HG02981 (cell line): ENCODE measurements around the gene AMIGO3.

Experiments used
- ATAC-seq: cut with Tn5 transposase; IDR thresholded peaks from one replicate; pipeline ENCODE4 v1.9.1; 2021; ENCODE audit warnings: mild to moderate bottlenecking, moderate library complexity; ENCODE audit not compliant: unreplicated experiment

AMIGO3 gene

DNA sequence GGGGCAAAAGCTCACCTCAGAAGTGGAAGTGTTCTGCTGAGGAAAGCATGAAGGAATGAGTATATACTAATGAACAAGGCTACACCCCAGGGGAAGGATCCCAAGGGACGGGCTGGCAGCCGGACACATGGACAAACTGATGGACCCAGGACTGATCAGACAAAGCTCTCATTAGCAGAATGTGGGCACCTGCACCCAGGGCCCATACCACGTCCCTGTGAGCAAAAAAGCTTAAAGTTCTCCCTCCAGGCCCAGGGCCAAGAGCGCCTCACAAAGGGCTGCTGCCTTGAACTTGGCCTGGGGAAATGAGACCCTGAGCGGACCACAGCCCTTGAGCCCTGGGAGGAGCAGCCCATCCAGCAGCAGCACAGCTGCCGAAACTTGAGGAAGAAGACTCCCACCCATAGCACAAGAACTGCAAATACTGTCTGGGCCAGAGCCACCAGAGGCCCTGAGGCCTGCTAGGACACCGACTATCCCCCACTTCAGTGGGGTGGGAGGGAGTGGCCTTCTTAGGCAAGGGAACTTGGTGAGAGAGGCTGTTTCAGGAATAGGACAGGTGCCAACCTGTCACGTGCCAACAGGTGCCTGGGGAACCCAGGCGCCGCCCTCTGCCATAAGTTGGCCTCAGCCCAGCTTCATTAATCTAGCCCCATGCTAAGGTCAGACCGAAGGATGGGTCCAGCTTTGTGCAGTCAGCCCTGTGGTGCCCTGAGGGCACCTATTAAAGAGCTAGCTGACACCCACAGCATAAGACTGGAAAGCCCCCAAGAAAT lies 6.6 kb upstream of the AMIGO3 start:
- no peak for ATAC-seq

DNA sequence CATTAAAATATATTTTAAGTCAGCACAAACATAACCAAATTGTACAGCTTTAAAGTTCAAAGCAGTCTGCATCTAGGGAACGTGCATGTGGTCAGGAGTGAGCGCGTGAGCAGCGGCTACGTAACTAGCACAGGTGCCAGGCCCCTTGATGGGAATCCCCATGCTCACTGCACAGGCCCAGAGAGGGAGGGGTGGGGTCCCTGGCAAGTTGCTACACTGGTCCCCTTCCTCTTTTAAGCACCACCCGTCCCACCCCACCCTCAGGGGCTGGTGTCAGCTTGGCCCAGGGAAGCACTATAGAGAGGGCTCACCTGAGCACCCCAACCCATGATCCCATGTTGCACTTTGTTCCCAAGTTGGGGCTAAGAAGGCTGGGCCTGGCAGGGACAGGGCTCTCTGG lies 5.1 kb upstream of the AMIGO3 start:
- ATAC-seq, result no peak

DNA sequence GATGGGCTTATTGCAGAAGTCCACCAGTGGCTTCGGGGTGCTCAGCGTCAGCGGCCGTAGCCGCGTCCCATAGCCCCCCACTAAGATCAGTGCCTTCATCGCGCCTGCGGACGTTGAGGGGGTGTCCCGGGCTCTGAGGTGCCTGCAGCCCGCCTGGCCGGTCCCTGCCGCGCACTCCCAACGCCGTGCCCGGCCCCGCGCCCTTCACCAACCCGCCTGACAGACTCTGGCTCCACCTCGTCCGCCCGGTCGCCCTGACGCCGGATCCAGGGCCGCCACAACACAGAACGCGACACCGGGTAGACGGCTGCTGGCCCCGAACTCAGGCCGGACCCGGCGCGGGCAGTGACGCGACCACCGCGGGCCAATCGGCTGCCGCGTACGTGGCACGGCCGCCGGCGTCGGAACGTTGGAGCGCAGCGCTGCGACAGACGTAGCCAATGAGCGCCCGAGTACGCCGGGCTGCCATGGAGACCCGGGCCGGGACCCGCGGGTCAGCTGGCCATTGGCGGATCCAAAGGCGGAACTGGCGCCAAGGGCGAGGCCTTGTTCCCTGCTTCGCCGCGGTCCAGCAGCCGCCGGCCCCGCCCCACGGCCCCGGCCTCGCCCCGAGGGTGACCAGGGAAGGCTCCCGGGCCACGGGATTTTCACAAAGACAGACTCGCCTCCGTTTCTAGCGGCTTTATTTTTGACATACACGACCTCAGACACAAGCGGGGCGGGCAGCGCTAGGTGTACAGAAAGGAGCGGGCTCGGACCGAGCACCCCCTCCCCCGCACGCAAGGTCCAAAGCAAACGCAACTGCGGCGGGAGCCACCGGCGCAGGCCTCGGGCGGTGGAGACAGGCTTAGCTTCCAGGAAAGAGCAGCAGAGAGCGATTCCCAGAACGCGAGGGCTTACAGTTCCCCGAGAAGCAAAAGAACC lies 4.4 kb upstream of the AMIGO3 start, which contains the start of gene GMPPB:
TSS of gene GMPPB (minus strand) at position 324 of the 924 bp plus-strand sequence. CDS start at position 99, 225 bp downstream.
- ATAC-seq, result peak; percentile 72

DNA sequence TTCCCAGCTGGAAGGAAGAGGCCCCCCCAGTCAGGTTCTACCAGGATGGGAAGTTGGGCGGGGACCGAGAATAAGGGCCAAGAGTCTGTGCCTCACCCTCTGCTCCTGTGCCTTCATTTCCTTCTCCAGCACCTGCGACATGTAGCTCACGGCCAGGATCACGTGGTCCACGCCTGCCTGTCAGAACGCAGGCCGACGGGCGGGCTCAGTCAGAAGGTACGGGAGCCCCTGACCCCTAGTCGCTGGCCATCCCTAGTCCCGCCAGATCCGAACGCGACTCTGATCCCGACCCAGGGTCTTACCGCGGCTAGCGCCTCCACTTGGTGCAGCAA lies 3.8 kb upstream of the AMIGO3 start:
- ATAC-seq, result no peak

DNA sequence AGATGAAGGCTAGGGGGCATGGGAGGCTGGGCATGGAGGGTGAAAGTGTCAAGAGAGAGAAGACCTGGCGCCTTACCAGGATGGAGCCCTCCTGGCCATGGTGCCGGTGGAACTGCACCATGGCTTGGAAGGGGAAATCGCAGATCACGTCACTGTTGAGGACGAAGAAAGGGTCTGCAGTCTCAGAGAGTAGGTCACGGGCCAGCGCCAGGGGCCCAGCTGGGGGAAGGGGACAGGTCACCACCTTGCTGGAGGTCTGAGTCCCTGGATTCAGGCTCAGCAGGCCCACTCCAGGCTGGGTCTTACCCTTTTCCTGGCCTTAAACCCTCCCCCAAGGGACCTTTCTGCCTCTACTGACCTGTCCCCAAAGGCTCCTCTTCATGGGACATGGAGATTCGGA lies 3.4 kb upstream of the AMIGO3 start:
- ATAC-seq, result no peak

DNA sequence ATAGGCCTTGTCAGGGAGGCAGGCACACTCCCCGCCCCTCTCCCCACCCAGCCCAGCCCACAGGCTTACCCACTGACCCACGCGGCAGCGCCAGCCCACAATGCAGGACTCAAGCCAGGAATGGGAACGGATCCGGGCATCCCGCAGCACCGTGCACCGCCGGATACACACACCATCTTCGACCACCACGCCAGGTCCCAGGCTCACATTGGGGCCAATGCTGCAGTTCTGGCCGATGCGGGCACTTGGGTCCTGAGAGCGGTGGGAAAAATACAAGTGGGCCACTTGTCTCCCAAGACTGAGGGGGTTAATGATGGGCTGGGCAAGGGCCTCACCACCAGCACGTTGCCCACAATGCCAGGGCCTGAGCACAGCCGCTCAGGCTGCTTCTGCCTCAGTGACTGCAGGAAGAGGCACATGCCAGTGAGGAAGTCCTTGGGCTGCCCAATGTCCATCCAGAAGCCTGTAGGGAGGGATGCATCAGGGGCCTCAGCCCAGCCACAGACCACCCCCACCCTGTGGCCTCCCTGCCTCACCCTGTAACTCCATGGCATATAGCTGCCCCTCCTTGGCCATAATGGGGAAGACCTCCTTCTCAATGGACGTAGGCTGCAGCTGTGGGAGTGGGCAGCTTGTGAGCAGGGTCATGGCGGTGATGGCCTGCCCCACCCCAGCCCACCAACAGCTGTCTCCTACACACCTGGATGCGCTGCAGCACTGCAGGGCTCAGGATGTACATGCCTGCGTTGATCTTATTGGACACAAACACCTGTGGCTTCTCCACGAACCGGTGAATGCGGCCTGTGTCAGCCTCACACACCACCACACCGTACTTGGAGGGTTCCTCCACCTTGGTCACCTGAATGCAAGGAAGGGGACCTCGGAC lies 2.7 kb upstream of the AMIGO3 start:
- ATAC-seq, result no peak

DNA sequence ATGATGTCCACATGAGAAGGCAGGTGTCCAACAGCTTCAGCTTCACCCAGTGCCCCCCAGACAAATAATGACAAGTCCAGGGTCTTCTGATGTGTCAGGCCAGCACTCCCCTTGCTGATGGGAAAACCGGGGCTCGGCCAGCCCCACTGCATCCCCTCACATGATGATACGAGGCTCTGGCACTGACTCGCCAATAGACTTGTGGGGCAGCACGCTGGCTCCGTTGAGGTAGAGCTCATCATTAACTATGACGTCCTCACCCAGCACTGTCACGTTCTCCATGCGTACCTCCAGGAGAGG lies 2.1 kb upstream of the AMIGO3 start:
- no peak for ATAC-seq

DNA sequence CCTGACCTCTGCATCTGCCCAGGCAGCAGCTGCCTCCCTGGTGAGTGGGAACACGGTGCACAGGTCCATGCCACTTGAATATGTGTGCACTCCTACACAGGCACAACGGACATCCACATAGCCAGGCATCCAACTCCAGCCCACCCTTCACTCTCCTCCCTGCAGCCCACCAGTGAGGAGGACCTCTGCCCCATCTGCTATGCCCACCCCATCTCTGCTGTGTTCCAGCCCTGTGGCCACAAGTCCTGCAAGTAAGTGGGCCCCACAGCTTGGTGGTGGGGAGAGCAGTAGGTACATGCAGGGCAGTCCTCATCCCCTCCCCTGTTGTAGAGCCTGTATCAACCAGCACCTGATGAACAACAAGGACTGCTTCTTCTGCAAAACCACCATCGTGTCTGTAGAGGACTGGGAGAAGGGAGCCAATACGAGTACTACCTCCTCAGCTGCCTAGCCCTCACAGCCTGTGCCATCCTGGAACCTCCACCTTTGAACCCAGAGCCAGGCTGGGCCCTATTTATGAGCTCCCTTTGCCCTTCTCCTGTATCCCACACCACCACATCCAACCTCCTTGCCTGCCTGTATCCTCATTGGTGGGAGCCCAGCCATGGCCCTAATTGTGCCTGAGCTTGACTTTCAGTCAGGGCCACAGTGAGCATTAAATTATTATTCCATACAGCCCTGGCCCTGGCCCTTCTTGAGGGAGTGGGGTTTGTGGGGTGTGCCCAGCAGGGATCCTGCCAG lies 1.5 kb upstream of the AMIGO3 start:
- no peak for ATAC-seq

DNA sequence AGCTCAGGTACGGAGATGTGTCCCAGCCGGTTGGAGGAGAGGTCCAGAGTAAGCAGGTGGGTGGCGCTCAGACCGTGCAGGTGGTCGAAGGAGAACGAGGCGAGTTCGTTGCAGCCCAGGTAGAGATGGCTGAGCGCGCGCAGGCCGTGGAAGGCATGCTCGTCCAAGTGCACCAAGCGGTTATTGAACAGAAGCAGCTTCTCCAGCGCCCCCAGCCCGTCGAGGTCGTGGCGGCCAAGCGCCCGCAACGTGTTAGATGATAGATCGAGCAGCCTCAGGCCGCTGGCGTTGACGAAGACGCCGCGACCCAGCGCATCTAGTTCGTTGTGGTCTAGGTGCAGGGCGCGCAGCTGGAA lies 648 bp downstream of the AMIGO3 start:
- ATAC-seq, result no peak

DNA sequence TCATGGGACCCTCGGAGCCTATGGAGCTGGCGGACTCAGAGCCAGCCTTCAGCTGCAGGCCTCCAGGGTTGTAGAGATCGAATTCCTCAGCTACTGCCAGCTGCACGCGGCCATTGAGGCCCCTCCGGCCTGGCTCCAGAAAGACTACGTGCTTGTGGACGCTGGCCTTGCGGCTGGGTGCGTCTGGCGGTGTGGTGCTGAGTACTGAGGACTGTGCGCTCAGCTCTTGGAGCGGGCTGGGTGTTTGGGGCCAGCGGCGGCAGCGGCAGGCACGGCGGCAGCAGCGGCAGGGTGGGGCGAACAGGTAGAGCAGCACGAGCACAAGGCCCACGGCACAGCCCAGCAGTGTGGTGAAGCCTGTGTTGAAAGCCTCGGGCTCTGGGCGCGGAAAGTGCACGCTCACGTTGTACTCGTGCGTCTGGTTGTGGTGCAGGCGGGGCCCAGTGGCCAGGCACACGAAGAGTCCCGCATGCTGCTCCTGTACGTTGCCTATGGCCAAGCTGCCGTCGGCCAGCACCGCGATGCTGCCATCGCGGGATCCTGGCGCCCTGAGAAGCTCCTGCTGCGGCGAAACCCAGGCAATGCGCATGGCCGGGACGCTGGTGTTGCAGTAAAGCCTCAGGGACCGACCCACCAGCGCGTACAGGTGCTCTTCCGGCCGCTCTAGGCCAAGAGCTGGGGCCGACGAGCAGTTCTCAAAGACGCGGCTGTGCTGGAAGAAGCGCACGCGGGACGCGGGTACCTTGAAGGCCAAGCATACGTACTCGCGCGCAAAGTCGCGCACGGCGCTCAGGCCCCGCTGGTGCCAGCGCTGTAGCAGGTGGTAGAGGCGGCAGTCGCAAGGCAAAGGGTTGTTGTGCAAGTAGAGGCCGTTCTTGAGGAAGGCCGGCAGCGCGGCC lies 1.3 kb downstream of the AMIGO3 start:
- no peak for ATAC-seq

DNA sequence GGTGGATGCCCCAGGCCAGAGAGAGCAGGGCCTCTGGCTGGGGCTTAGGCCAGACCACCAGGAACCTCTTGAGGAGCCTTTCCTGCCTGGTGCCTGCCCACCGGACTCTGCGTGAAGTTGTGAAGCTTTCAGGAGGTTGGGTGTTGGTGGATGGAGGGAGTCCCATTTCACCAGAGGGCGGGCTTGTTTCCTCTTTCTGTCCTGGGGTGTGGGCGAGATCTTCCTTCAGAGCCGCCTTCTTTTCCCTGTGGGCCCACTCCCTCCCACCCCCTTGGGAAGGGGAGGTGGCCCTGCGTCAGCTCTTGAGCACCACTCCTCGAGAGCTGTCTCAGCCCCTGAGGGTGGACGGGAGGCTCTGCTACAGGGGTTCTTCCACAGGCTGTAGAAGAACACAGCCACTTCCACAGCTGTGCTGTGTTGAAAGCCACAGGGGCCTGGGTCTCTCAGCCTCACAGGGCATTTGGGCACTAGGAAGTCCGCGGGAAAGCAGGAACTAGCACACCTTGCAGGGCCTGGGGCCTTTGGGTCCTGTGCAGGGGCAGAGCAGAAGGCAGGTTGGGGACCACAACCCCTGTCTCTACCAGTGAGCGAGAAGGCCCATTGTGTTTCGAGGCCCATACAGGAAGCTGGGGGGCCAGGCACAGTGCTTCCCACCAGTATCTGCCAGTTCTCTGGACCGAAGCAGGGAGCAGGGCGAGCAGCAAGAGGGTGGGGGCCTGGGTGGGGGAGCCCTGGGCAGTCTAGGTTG lies 2.1 kb downstream of the AMIGO3 start:
- ATAC-seq, result no peak

DNA sequence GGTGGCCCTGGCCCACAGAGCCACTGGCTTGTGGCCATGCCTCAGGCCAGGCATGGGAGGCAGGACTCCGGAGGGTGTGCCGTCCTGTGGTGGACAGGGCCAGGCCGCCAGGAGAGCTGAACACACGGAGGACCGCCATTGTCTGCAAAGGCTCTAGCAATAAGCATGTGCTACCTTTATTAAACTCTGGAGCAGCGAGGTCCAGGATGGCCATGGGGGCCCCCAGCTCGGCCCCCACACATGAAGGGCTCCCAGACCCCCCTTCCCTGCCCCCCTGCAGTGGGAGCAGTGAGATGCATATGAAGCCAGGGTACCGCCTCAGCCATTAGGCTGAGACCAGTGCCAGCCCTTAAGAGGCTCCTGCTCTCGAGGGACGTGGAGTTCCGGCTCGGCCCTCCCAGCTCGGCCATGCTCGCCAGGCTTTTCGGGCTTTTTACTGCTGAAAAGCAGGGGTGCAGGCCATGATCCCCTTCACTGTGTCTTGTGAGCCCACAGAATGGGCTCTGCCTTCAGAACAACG lies 2.7 kb downstream of the AMIGO3 start:
- ATAC-seq, result no peak

DNA sequence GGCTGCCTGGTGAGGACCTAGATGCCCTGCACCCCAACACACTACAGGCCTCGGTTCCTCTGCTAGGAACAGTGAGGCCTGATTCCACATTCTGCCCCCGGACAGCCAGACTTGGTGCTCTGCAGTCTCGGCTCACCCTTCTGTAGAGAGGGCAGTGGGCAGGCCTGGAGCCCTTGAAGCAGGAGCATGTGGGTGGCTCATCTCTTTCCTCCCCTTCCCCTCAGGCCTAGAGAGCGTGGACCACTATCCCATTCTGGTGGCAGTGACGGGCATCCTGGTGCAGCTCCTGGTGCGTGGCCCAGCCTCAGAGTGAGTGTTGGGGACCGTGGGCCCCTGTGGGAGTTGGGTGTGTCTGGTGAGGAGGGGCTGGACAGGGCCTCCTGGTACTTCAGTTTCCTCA lies 3.3 kb downstream of the AMIGO3 start:
- ATAC-seq, result no peak

DNA sequence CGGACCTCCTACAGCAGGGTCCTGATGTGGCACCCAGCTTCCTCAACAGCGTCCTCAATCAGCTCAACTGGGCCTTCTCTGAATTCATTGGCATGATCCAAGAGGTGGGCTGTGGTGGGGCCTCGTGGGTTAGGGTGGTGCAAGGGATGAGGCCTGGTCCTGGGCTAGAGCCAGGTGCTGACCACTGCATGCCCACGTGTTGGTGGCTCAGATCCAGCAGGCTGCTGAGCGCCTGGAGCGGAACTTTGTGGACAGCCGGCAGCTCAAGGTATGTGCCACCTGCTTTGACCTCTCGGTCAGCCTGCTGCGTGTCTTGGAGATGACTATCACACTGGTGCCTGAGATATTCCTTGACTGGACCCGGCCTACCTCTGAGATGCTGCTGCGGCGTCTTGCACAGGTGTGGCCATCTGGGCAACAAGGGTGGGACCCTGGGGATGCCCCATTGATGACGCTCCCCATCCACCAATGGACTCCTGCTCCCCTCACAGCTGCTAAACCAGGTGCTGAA lies 3.8 kb downstream of the AMIGO3 start:
- ATAC-seq, result no peak

DNA sequence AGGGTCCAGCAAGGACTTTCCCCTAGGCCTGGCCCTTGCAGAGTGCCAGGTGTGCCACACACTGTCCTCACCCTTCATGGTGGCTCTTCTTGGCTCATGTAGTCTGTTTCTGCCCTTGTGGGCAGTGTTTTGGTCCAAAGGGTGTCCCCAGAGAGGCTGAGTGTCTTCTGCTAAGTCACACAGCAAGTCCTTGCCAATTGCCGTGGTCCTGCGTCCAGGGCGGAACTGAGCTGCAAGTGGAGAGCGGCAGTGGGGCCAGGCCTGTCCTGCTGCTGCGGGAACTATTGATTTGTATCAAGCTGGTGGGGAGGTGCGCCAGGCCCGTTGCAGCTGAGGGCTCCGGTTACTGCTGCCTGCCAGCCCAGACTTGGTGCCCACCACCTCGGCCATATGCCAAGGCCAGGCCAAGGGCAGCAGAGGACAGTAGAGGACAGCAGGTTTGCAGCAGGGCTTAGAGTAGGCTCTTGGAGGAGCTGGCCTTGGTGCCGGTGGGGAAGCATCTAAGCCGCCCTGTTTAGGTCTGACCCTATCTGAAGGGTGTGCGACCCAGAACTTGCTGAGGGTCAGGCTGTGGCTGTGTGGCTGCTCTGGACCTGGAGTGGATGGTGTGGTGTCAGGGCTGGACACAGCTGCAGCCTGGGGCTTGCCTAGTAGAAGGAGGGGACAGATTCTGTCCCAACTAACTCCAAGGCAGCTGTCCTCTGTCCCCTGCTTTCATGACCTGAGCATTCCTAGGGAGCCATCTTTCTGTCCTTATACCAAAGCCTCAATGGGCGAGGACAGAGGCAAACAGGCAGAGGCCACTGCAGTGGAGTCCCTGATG lies 4.5 kb downstream of the AMIGO3 start:
- no peak for ATAC-seq

DNA sequence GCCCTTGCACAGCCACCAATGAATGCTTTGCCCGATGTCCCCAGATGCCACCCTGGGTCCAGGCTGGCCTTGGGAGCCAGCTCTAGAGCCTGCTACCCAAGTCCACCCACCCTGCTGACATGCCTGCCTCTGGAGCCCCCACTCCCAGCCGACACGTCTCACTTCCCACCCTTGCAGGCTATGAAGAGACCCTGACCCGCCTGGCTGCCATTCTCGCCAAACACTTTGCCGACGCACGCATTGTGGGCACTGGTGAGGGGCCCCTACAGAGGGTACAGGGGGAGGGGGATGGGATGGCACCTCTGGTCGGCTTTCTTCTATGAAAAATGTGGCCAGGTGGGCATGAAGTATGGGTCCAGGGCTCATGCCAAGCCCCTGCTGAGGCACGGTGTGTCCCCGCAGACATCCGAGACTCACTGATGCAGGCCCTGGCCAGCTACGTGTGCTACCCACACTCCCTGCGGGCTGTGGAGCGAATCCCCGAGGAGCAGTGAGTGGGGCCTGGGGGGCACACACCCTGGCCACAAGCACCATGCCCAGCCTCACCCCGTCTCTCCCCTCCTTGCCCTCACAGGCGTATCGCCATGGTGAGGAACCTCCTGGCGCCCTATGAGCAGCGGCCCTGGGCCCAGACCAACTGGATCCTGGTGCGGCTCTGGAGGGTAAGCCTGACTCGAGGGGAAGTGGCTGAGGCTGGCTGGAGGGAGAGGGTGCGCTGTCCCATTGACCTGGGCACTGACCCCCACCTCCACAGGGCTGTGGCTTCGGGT lies 6.0 kb downstream of the AMIGO3 start:
- no peak for ATAC-seq
